H1 (cell line): ENCODE measurements around the gene RPA4. TPM values are rescaled to one million over a fixed set of nuclear protein-coding genes. Genes with fewer than 3 reads are reported as not detected.

Experiments
- HDAC6 ChIP-seq: IDR thresholded peaks from one replicate; pipeline ENCODE4 v1.7.1; 2012; ENCODE audit warnings: low read depth, mild to moderate bottlenecking, inconsistent platforms, low read length, moderate library complexity
- SP1 ChIP-seq: IDR thresholded peaks from 2 replicates; pipeline ENCODE4 v1.6.1; 2011; ENCODE audit warnings: low read depth, low read length
- polyA plus RNA-seq, 7 experiments: library from polyadenylated mRNA; depleted of rRNA in 3 of 7; stranded (reverse) in 5 of 7; unstranded in 2 of 7; fragments of >200 nt in 5 of 7; fragments of 200-250 nt in 2 of 7; gene quantifications; 1 replicate in 5 of 7; 2 replicates in 1 of 7; 4 replicates in 1 of 7; pipeline versions ENCODE4 v1.2.1 to v1.2.3, GENCODE V29; 2011 to 2013; ENCODE audit warnings: missing spikeins in 2 of 7, mixed read lengths in 2 of 7
- total RNA-seq: library from RNA; stranded (reverse); fragmentation: NEBNext Ultra II Directional; extraction: Animal tissue kit (Norgen Biotek cat#: 25700); gene quantifications from 2 replicates; pipeline ENCODE4 v1.2.1, GENCODE V29; 2021
- TF ChIP-seq, protein P1 (sequence below), 3 experiments: IDR thresholded peaks; 1 replicate in 2 of 3; 2 replicates in 1 of 3; pipeline versions ENCODE4 v1.5.1 to v1.6.1; 2011; ENCODE audit warnings: low read length in 3 of 3, mild to moderate bottlenecking in 3 of 3, inconsistent platforms in 2 of 3, low read depth in 1 of 3, moderate library complexity in 1 of 3; ENCODE audit not compliant: insufficient read depth in 1 of 3; ENCODE audit errors: control extremely low read depth in 1 of 3

The RPA4 gene
- total and polyA plus RNA-seq, 2 of the 8 experiments (the other 6 are each of a cell fraction or from before 2014, with no cell fraction given): 0.17 to 0.24 TPM

DNA sequence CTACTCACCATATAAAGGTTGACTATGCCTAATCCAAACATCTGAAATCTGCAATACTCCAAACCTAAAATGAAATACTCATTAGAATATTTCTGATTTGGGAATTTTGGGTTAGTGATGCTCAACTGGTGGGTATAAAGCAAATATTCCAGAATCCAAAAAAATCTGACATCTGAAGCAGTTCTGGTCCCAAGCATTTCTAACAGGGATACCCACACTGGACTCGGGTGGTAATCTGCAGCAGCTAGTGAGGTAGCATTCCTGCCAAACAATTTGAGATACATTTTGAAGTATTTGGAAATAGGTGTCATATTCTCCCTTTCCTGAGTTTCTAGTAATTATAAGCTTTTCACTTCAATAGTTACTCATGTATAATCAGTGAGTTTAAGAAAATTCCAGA, 49.6 kb upstream of the RPA4 start (continued):
- no peak for TF ChIP-seq SP1
- TF ChIP-seq HDAC6: no peak
- TF ChIP-seq, protein P1, sequence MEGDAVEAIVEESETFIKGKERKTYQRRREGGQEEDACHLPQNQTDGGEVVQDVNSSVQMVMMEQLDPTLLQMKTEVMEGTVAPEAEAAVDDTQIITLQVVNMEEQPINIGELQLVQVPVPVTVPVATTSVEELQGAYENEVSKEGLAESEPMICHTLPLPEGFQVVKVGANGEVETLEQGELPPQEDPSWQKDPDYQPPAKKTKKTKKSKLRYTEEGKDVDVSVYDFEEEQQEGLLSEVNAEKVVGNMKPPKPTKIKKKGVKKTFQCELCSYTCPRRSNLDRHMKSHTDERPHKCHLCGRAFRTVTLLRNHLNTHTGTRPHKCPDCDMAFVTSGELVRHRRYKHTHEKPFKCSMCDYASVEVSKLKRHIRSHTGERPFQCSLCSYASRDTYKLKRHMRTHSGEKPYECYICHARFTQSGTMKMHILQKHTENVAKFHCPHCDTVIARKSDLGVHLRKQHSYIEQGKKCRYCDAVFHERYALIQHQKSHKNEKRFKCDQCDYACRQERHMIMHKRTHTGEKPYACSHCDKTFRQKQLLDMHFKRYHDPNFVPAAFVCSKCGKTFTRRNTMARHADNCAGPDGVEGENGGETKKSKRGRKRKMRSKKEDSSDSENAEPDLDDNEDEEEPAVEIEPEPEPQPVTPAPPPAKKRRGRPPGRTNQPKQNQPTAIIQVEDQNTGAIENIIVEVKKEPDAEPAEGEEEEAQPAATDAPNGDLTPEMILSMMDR (IDR thresholded peaks at IDR 0.05; ENCODE audit: control extremely low read depth in 1 of 3, insufficient read depth in 1 of 3, low read depth in 1 of 3, low read length in 3 of 3): no peak
